Right atrium auricular region (tissue), 2 donors: ENCODE data around the gene ADARB2. TPM values are rescaled to one million over a fixed set of nuclear protein-coding genes. Genes with fewer than 3 reads are reported as not detected.

Experiments used
- DNase-seq: peaks from one replicate; pipeline ENCODE4 v3.0.0-alpha.2; 2019; ENCODE audit warnings: low spot score
- H3K27ac ChIP-seq, 2 donors: fragments of 200-600 bp; sonication (generic); 1 replicate in 1 of 2; 2 replicates in 1 of 2; pipeline ENCODE4 v1.5.1; 2016 to 2019
- H3K27me3 ChIP-seq, 2 donors: fragments of 200-600 bp; sonication (generic); one replicate each; pipeline versions ENCODE4 v1.5.1 to v1.6.0; 2017 to 2019
- H3K36me3 ChIP-seq: fragments of 200-600 bp; sonication (generic); one replicate; pipeline ENCODE4 v1.5.1; 2016
- H3K4me1 ChIP-seq, 2 donors: fragments of 200-600 bp; sonication (generic); one replicate each; pipeline versions ENCODE4 v1.5.1 to v1.6.0; 2017 to 2019
- H3K4me3 ChIP-seq, 2 donors: fragments of 200-600 bp; sonication (generic); 1 replicate in 1 of 2; 2 replicates in 1 of 2; pipeline ENCODE4 v1.5.1; 2017 to 2019; ENCODE audit warnings: mild to moderate bottlenecking in 1 of 2, moderate library complexity in 1 of 2
- H3K9me3 ChIP-seq, 2 donors: fragments of 200-600 bp; sonication (generic); one replicate each; pipeline ENCODE4 v1.5.1; 2019
- total RNA-seq, 2 donors: library from RNA; depleted of rRNA; stranded (reverse); fragments of >200 nt; gene quantifications; one replicate each; pipeline ENCODE4 v1.1.0, GENCODE V29; 2016
- TF ChIP-seq, protein P1 (sequence below), 2 donors: fragments of 200-600 bp; sonication (generic); IDR thresholded peaks; one replicate each; pipeline ENCODE4 v1.5.1; 2019; ENCODE audit warnings: antibody characterized with exemption in 2 of 2

Gene ADARB2
- total RNA-seq, 2 donors from 2014 or later = 0.33 to 0.71 TPM

DNA sequence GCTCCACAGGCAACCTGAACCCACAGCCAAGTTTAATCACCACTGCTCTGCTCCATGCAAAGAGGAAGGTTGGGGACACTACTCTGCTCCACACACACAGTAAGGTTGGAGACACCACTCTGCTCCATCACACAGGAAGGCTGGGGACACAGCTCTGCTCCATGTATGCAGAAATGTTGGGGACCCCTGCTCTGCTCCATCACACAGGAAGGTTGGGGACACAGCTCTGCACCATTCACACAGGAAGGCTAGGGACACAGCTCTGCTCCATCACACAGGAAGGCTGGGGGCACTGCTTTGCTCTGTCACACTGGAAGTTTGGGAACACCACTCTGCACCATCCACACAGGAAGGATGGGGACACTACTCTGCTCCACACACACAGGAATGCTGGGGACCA is 14.8 kb upstream of the ADARB2 start:
- no peaks in the 10 kb centered on the region for H3K4me1 ChIP-seq

DNA sequence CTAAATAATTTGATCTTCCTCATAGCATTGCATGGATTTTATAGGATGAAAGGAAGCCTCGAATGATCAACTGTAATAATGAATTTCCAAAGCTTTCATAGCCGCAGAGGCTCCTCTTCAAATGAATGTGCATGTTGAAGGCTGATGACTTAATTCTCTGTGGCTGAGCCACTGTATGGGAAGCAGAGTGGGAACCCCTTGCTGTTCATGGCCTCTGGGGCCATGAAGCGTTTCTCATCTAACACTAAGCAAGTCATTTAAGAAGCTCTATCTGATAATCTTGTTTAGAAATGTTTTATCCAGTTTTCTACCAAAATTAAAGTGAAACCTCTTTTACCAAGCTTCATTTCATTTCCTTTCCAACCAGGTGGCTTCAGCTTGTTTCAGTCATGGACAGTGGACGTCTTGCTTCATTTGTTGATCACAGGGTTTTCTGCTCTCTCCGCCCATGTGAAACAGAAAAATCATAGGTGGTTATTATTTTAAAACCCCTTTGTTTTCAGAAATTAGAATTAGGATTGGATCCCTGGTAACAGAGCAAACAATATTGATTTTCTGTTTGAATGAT is 10.3 kb upstream of the ADARB2 start:
- no peaks in the 10 kb centered on the region for H3K27me3 ChIP-seq
- TF ChIP-seq, protein P1, sequence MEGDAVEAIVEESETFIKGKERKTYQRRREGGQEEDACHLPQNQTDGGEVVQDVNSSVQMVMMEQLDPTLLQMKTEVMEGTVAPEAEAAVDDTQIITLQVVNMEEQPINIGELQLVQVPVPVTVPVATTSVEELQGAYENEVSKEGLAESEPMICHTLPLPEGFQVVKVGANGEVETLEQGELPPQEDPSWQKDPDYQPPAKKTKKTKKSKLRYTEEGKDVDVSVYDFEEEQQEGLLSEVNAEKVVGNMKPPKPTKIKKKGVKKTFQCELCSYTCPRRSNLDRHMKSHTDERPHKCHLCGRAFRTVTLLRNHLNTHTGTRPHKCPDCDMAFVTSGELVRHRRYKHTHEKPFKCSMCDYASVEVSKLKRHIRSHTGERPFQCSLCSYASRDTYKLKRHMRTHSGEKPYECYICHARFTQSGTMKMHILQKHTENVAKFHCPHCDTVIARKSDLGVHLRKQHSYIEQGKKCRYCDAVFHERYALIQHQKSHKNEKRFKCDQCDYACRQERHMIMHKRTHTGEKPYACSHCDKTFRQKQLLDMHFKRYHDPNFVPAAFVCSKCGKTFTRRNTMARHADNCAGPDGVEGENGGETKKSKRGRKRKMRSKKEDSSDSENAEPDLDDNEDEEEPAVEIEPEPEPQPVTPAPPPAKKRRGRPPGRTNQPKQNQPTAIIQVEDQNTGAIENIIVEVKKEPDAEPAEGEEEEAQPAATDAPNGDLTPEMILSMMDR (IDR thresholded peaks at IDR 0.05) = no peak
- no peaks in the 10 kb centered on the region for H3K36me3 ChIP-seq
- no peak overlapping the region for H3K4me3 ChIP-seq
- DNase-seq = no peak
- no peak overlapping the region for H3K27ac ChIP-seq
- H3K4me1 ChIP-seq = no peaks in the 10 kb centered on the region
- peaks cover 0 to 22% of the 10 kb centered on the region in 2 donors for H3K9me3 ChIP-seq

More for the DNA sequence above, 14.8 kb upstream of the ADARB2 start:
- H3K9me3 ChIP-seq = peaks cover 0 to 22% of the 10 kb centered on the region in 2 donors
- H3K4me3 ChIP-seq = no peak overlapping the region
- no peaks in the 10 kb centered on the region for H3K27me3 ChIP-seq
- no peaks in the 10 kb centered on the region for H3K36me3 ChIP-seq
- no peak for DNase-seq
- H3K27ac ChIP-seq = no peak overlapping the region
- TF ChIP-seq, protein P1 (IDR thresholded peaks at IDR 0.05) = no peak

DNA sequence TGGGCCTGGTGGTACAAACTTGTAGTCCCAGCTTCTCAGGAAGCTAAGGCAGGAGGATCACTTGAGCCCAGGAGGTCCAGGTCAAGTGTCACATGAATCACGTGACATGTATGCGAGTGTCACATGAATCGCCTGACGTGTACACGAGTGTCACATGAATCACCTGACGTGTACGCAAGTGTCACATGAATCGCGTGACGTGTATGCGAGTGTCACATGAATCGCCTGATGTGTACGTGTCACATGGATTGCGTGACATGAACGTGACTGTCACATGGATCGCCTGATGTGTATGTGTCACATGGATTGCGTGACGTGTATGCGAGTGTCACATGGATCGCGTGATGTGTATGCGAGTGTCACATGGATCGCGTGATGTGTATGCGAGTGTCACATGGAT is 9.5 kb upstream of the ADARB2 start:
- Histone ChIP-seq H3K4me1 (no peaks in the 10 kb centered on the region), H3K4me3 (no peak overlapping the region), H3K9me3 (peaks cover 0 to 22% of the 10 kb centered on the region in 2 donors), H3K27ac (no peak overlapping the region), H3K36me3 (no peaks in the 10 kb centered on the region), H3K27me3 (no peaks in the 10 kb centered on the region)
- no peak for DNase-seq
- TF ChIP-seq, protein P1 (IDR thresholded peaks at IDR 0.05) = no peak

DNA sequence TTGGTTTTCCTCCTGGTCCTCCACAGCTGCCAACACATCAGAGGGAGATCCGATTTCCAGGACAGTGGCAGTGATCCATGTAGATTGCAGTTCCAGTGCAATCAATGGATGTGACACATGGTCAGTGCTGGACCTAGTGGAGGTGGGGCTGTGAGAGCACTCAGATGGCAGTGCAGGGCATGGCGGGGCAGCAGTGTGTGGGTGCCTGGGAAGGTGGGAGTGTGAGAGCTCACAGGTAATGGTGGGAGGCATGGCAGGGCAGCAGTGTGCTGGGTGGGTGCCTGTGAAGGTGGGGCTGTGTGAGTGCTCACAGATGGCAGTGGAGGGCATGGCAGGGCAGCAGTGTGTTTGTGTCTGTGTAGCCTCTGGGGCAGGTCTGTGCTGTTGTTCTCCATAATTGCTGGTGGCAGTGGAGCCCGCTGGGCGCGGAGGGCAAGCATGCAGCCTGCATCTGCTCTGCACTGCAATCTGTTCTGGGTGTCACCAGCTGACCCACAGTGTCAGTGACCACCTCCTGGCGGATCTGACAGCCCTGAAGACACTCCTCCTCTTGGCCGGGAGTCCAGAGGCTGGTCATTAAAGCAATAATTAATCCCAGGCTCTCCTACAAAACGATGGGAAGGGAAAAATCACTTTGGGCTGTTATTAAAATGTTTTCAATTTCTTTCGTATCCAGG is 8.6 kb upstream of the ADARB2 start:
- no peaks in the 10 kb centered on the region for H3K36me3 ChIP-seq
- no peak overlapping the region for H3K27ac ChIP-seq
- H3K27me3 ChIP-seq = no peaks in the 10 kb centered on the region
- no peak overlapping the region for H3K4me3 ChIP-seq
- peaks cover 0 to 13% of the 10 kb centered on the region in 2 donors for H3K9me3 ChIP-seq
- TF ChIP-seq, protein P1 (IDR thresholded peaks at IDR 0.05) = no peak
- H3K4me1 ChIP-seq = no peaks in the 10 kb centered on the region
- no peak for DNase-seq

DNA sequence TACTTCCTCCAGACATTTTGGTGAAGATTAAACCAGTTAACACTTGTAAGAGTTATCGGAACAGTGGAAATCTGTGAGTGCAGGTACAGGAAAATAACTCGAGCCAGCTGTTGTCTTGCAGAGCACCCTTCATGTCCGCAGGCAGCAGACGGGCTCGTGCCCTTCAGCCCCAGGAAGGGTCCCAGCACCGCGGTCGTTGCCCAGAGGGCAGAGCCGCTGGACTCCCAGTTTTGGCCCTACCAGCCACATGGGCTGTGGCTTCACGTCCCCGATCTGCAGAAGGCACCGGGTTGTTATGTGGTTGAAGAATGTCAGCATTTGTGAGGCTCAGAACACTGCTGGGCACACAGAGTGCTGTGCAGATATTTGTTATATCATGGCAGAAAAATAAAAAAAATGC is 7.2 kb upstream of the ADARB2 start:
- TF ChIP-seq, protein P1 (IDR thresholded peaks at IDR 0.05) = no peak
- H3K4me1 ChIP-seq = no peaks in the 10 kb centered on the region
- no peak for DNase-seq
- H3K9me3 ChIP-seq = peaks cover 0 to 3% of the 10 kb centered on the region in 2 donors
- no peaks in the 10 kb centered on the region for H3K27me3 ChIP-seq
- no peak overlapping the region for H3K27ac ChIP-seq
- H3K4me3 ChIP-seq = no peak overlapping the region
- H3K36me3 ChIP-seq = no peaks in the 10 kb centered on the region
